Measurements from ENCODE around the gene SPN.
A peak's percentile ranks its signal among the peaks of the same experiment; 100 is the strongest.
"Not testable (repeated sequence)": the region's sequence is repeated elsewhere in the genome, so short reads cannot be mapped to it uniquely, and the experiment has no call there.

The SPN gene

GRCh38 chr16:29636368-29636767 is 26.7 kb upstream of the SPN start:
- H3K36me3 Mint-ChIP-seq (ENCODE audit: low read depth); H3K27me3 Mint-ChIP-seq; intact Hi-C loops (cut with micrococcal nuclease); H3K4me3 Mint-ChIP-seq; H3K9me3 Mint-ChIP-seq: not testable (repeated sequence)
- peaks cover 41% of the 10 kb centered on the region for H3K4me1 Mint-ChIP-seq (ENCODE audit: low read depth)
- peak overlapping the region; percentile 63 for H3K27ac Mint-ChIP-seq

- H3K36me3 Mint-ChIP-seq (ENCODE audit: low read depth); H3K27me3 Mint-ChIP-seq; H3K27ac Mint-ChIP-seq; H3K4me3 Mint-ChIP-seq; intact Hi-C loops (cut with micrococcal nuclease); H3K9me3 Mint-ChIP-seq: not testable (repeated sequence)
- H3K4me1 Mint-ChIP-seq (ENCODE audit: low read depth), result peaks cover 49% of the 10 kb centered on the region
Observed at GRCh38 chr16:29638751-29639150, 24.3 kb upstream of the SPN start.

GRCh38 chr16:29641561-29641960 is 21.5 kb upstream of the SPN start:
- Mint-ChIP-seq H3K4me3 (no peak overlapping the region), H3K27me3 (peaks cover 2% of the 10 kb centered on the region), H3K4me1 (ENCODE audit: low read depth) (peaks cover 64% of the 10 kb centered on the region), H3K9me3 (no peaks in the 10 kb centered on the region), H3K36me3 (ENCODE audit: low read depth) (no peaks in the 10 kb centered on the region), H3K27ac (peak overlapping the region; percentile 64)
- intact Hi-C loops (cut with micrococcal nuclease), result loop anchor here (10.0 kb wide), 2 partner anchors 83 to 173 kb away; partner anchors contain the start of genes PAGR1 and PRRT2

DNA sequence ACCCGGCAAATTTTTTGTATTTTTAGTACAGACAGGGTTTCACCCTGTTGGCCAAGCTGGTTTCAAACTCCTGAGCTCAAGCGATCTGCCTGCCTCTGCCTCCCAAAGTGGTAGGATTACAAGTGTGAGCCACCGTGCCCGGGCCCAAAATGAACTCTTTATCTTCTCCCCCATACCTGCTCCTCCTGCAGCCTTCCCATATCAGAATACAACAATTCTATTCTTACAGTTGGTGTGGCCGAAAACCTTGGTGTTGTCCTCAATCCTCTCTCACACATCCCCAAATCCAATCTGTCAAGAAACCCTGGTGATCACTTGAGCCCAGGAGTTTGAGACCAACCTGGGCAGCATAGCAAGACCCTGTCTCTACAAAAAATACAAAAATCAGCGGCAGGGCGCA is 19.5 kb upstream of the SPN start:
- H3K4me3 Mint-ChIP-seq, result no peak overlapping the region
- no peaks in the 10 kb centered on the region for H3K36me3 Mint-ChIP-seq (ENCODE audit: low read depth)
- H3K27me3 Mint-ChIP-seq, result peaks cover 2% of the 10 kb centered on the region
- no peaks in the 10 kb centered on the region for H3K9me3 Mint-ChIP-seq
- intact Hi-C loops (cut with micrococcal nuclease), result loop anchor here (10.0 kb wide), 2 partner anchors 81 to 171 kb away; partner anchors contain the start of genes PAGR1 and PRRT2
- H3K4me1 Mint-ChIP-seq (ENCODE audit: low read depth), result peaks cover 59% of the 10 kb centered on the region
- H3K27ac Mint-ChIP-seq, result peak overlapping the region; percentile 91

DNA sequence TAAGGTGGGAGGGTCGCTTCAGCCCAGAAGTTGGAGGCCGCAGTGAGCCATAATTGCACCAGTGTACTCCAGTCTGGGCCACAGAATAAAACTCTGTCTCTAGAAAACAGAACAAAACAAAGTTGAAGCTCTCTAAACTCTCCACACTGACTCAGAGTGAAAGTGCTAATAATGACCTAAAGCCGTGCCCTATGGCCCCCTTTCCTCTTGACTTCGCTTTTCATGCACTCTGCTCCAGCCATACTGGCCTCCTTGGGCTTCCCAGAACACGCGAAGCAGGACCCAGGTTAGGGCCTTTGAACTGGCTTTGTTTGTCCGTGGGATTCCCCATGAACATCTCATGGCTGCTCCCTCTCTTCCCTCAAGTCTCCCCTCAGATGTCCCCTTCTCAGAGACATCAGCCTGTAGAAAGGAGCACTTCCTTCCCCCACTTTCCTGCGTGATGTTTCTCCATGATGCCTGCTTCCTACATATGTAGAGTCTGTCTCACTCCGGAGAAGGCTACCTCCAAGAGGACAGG is 18.6 kb upstream of the SPN start:
- Mint-ChIP-seq H3K9me3 (no peaks in the 10 kb centered on the region), H3K4me1 (ENCODE audit: low read depth) (peaks cover 64% of the 10 kb centered on the region), H3K4me3 (peak overlapping the region; percentile 2), H3K27ac (peak overlapping the region; percentile 91), H3K36me3 (ENCODE audit: low read depth) (no peaks in the 10 kb centered on the region), H3K27me3 (peaks cover 2% of the 10 kb centered on the region)
- intact Hi-C loops (cut with micrococcal nuclease), result loop anchor here (10.0 kb wide), 2 partner anchors 80 to 170 kb away; partner anchors contain the start of genes PAGR1 and PRRT2

DNA sequence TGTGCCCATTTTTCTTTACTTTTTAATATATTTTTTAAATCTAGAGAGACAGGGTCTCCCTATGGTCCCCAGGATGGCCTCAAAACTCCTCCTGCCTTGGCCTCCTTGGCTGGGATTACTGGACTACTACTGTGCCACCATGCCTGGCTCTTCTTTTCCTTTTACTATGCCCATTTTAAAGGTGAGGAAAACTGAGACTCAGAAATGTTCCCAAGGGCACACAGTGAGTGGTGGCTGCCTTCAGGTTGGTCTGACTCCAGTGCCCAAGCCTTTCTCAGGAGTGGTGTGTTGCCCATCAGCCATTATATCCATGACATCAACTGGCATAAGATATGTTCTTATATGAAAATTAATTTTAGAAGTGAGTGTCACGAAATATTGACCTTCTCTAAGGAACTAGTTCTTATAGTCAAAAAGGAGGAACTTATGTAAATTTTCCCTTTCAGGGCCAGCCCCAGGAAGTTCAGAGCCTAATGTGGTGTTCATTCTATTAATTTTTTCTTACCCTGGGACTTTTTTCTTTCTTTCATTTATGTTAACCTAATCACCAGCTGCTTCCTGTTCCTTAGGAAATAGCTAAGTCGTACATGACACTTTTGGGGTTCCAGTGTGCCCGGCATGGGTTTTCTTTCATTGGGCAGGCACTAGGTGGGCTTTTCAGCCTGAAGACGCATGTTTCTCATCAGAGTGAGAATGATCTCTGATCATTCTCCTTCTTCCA is 17.9 kb upstream of the SPN start:
- Mint-ChIP-seq H3K36me3 (ENCODE audit: low read depth) (no peaks in the 10 kb centered on the region), H3K27ac (peak overlapping the region; percentile 91), H3K4me3 (peak overlapping the region; percentile 65)

GRCh38 chr16:29645694-29646187 is 17.3 kb upstream of the SPN start:
- Mint-ChIP-seq H3K4me3 (peak overlapping the region; percentile 14), H3K36me3 (ENCODE audit: low read depth) (no peaks in the 10 kb centered on the region), H3K9me3 (no peaks in the 10 kb centered on the region), H3K4me1 (ENCODE audit: low read depth) (peaks cover 70% of the 10 kb centered on the region), H3K27me3 (peaks cover 2% of the 10 kb centered on the region), H3K27ac (peak overlapping the region; percentile 91)
- intact Hi-C loops (cut with micrococcal nuclease), result loop anchor here (10.0 kb wide), 2 partner anchors 79 to 169 kb away; partner anchors contain the start of genes PAGR1 and PRRT2

More for the DNA sequence above, 17.9 kb upstream of the SPN start:
- Mint-ChIP-seq H3K27me3 (peaks cover 2% of the 10 kb centered on the region), H3K9me3 (no peaks in the 10 kb centered on the region), H3K4me1 (ENCODE audit: low read depth) (peaks cover 71% of the 10 kb centered on the region)
- intact Hi-C loops (cut with micrococcal nuclease), result loop anchor here (10.0 kb wide), 2 partner anchors 80 to 170 kb away; partner anchors contain the start of genes PAGR1 and PRRT2

GRCh38 chr16:29646947-29647346 is 16.1 kb upstream of the SPN start:
- no peaks in the 10 kb centered on the region for H3K27me3 Mint-ChIP-seq
- peaks cover 61% of the 10 kb centered on the region for H3K4me1 Mint-ChIP-seq (ENCODE audit: low read depth)
- H3K27ac Mint-ChIP-seq, result no peak overlapping the region
- H3K36me3 Mint-ChIP-seq (ENCODE audit: low read depth), result no peaks in the 10 kb centered on the region
- H3K4me3 Mint-ChIP-seq, result no peak overlapping the region
- no peaks in the 10 kb centered on the region for H3K9me3 Mint-ChIP-seq
- intact Hi-C loops (cut with micrococcal nuclease), result loop anchor here (10.0 kb wide), 2 partner anchors 78 to 168 kb away; partner anchors contain the start of genes PAGR1 and PRRT2

DNA sequence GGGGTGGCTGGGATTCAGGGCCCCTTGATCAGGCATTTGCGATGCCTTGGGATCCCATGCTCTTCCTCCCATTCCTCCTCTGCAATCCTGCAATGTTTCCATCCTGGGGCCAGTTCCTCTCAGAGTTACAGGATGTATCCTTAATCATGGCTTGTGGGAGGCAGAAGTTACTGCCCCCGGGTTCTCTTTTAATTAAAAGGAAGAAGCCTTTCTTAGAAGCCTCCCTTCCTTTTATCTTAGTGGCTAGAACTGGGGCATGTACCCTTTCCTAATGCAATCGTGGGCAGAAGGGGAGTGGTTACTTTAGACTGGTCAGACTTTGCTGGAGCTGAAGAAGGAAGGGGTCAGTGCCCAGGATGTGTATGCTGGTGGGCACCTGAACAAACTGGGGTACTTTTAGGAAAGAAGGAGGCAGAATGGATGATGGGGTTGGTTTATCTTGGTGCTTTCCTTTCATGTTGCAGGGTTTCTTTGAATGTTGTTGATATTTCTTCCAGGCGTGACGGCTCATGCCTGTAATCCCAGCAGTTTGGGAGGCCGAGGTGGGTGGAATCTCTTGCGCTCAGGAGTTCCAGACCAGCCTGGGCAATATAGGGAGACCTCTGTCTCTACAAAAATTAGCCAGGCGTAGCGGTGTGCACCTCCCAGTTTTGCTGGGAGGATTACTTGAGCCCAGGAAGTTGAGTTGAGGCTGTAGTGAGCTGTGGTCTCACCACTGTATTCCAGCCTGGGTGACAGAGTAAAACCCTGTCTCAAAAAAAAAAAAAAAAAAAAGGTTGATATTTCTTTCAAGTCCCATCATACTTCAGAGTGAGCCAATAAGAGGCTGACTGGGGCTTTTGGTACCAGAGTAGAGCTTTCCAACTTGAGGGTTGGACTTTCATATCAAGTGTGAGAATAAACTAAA is 13.2 kb upstream of the SPN start:
- intact Hi-C loops (cut with micrococcal nuclease), result loop anchor here (10.0 kb wide), 3 partner anchors 55 to 165 kb away; partner anchors contain the start of genes PAGR1 and PRRT2
- Mint-ChIP-seq H3K4me1 (ENCODE audit: low read depth) (peaks cover 57% of the 10 kb centered on the region), H3K36me3 (ENCODE audit: low read depth) (no peaks in the 10 kb centered on the region), H3K9me3 (no peaks in the 10 kb centered on the region), H3K27ac (peak overlapping the region; percentile 79), H3K4me3 (peak overlapping the region; percentile 63), H3K27me3 (no peaks in the 10 kb centered on the region)

DNA sequence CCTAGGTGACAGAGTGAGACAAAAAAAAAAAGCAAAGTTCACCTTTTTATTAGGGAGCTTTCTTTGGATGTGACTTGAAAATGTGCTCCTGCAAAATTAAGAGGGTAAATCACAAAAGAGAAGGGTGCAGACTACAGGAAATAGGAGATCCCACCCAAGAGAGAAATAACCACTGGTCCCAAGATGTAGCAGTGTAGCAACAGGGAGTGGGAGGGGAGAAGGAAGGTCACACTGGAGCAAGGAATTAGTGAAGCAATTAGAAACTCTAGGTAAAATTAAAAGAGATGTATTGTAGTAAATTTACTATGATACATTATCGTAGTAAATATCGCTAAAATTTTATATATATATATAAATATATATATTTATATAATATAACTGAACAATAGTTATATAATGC is 12.3 kb upstream of the SPN start:
- H3K4me1 Mint-ChIP-seq (ENCODE audit: low read depth), result peaks cover 53% of the 10 kb centered on the region
- no peaks in the 10 kb centered on the region for H3K9me3 Mint-ChIP-seq
- H3K27me3 Mint-ChIP-seq, result no peaks in the 10 kb centered on the region
- no peaks in the 10 kb centered on the region for H3K36me3 Mint-ChIP-seq (ENCODE audit: low read depth)
- no peak overlapping the region for H3K4me3 Mint-ChIP-seq
- intact Hi-C loops (cut with micrococcal nuclease), result loop anchor here (10.0 kb wide), 1 partner anchor 54 kb away; no protein-coding TSS in a partner anchor
- peak overlapping the region; percentile 79 for H3K27ac Mint-ChIP-seq

DNA sequence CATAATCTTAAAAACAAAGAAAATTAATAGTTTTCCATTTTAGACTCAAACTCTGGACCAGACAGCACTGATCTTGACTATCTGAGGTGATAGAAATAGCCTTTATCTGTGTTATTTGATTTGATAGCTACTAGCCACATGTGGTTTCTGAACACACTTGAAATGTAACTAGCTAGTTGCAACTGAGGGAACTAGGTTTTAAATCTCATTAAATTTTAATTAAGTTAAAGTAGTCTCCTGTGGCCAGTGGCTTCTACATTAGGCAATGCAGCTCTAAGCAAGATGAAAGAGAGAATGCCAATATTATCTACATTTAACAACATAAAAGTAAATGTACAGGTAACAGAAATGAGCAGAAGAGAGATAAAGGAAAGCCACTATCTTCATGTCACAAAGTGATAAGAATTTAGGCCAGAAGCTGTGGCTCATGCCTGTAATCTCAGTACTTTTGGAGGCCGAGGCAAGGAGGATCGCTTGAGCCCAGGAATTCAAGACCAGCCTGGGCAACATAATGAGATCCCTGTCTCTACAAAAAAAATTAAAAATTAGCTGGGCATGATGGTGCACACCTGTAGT is 11.2 kb upstream of the SPN start:
- Mint-ChIP-seq H3K27ac (peak overlapping the region; percentile 84), H3K4me3 (no peak overlapping the region), H3K27me3 (no peaks in the 10 kb centered on the region), H3K4me1 (ENCODE audit: low read depth) (peaks cover 50% of the 10 kb centered on the region), H3K9me3 (no peaks in the 10 kb centered on the region), H3K36me3 (ENCODE audit: low read depth) (no peaks in the 10 kb centered on the region)
- intact Hi-C loops (cut with micrococcal nuclease), result loop anchor here (10.0 kb wide), 1 partner anchor 53 kb away; no protein-coding TSS in a partner anchor

- peak overlapping the region; percentile 84 for H3K27ac Mint-ChIP-seq
- H3K27me3 Mint-ChIP-seq, result no peaks in the 10 kb centered on the region
- peaks cover 51% of the 10 kb centered on the region for H3K4me1 Mint-ChIP-seq (ENCODE audit: low read depth)
- H3K4me3 Mint-ChIP-seq, result peak overlapping the region; percentile 41
- intact Hi-C loops (cut with micrococcal nuclease), result loop anchor here (10.0 kb wide), 1 partner anchor 51 kb away; no protein-coding TSS in a partner anchor
- no peaks in the 10 kb centered on the region for H3K36me3 Mint-ChIP-seq (ENCODE audit: low read depth)
- no peaks in the 10 kb centered on the region for H3K9me3 Mint-ChIP-seq
Observed at GRCh38 chr16:29653471-29653870, 9.6 kb upstream of the SPN start.

DNA sequence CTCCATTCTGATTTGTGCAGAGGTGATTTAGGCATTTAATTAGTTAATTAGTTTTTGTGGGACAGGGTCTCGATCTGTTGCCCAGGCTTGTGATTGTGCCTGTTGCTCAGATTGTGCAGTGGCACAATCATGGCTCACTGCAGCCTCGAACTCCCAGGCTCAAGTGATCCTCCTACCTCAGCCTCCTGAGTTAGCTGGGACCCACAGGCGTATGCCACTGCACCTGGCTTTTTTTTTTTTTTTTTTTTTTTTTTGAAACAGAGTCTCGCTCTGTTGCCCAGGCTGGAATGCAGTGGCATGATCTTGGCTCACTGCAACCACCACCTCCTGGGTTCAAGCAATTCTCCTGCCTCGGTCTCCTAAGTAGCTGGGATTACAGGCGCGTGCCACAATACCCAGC is 9.2 kb upstream of the SPN start:
- H3K4me3 Mint-ChIP-seq; H3K27me3 Mint-ChIP-seq; H3K36me3 Mint-ChIP-seq (ENCODE audit: low read depth); H3K9me3 Mint-ChIP-seq: not testable (repeated sequence)
- H3K4me1 Mint-ChIP-seq (ENCODE audit: low read depth), result peaks cover 54% of the 10 kb centered on the region
- peak overlapping the region; percentile 84 for H3K27ac Mint-ChIP-seq
- intact Hi-C loops (cut with micrococcal nuclease), result loop anchor here (10.0 kb wide), 1 partner anchor 51 kb away; no protein-coding TSS in a partner anchor
